Spleen (tissue), 7 donors: ENCODE data around the gene ZNF502.

Experiments used
- POLR2A ChIP-seq, 3 donors: fragments of 450-650 bp; IDR thresholded peaks; one replicate each; pipeline ENCODE4 v1.5.1; 2017; ENCODE audit warnings: antibody characterized with exemption in 3 of 3, mild to moderate bottlenecking in 1 of 3
- TF ChIP-seq, protein P1 (sequence below), 11 experiments: fragments of 200-600 bp in 7 of 11; fragments of 450-650 bp in 4 of 11; sonication (generic) in 4 of 11; IDR thresholded peaks in 8 of 11; conservative IDR thresholded peaks in 3 of 11; 1 replicate in 7 of 11; 2 replicates in 4 of 11; pipeline versions ENCODE4 v1.4.0 to v1.8.0; 2016 to 2021; ENCODE audit warnings: antibody characterized with exemption in 11 of 11, inconsistent platforms in 4 of 11, mild to moderate bottlenecking in 1 of 11
- donor health status: DM: no; HTN: no; CAD: no; lungs with moderate emphysema.
- donor health status: DM: no; HTN: no; CAD: no.
- donor health status: DM: no; HTN: no; CAD: no.

DNA sequence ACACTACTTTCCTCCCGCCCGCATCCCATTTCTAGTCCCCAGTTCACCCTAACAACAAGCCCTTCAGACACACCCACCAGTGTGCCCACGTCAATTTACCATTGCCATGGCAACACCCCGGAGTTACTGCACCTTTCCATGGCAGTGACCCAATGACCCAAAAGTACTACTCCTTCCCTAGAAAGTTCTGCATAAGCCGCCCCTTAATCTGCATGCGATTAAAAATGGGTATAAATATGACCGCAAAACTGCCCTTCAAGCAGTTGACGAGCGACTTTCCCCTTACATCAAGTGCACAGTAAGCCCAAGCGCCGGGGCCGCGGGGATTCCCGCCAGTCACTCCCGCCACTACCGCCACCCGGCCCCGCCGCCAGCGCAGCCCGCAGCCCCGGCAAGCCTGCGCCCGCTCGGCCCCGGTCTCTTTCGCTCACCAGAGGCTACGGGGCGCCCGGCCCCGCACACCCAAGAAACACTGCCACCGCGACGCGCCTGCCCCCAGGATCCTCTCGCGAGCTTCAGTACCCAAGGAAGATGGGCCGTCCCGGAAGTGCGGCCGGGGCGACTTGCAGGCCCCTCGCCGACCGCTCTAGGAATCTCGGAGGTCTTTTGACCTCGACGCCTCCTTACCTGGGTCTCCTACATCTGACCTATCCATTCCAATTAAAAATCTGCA, 27.2 kb upstream of the ZNF502 start:
- TF ChIP-seq, protein P1, sequence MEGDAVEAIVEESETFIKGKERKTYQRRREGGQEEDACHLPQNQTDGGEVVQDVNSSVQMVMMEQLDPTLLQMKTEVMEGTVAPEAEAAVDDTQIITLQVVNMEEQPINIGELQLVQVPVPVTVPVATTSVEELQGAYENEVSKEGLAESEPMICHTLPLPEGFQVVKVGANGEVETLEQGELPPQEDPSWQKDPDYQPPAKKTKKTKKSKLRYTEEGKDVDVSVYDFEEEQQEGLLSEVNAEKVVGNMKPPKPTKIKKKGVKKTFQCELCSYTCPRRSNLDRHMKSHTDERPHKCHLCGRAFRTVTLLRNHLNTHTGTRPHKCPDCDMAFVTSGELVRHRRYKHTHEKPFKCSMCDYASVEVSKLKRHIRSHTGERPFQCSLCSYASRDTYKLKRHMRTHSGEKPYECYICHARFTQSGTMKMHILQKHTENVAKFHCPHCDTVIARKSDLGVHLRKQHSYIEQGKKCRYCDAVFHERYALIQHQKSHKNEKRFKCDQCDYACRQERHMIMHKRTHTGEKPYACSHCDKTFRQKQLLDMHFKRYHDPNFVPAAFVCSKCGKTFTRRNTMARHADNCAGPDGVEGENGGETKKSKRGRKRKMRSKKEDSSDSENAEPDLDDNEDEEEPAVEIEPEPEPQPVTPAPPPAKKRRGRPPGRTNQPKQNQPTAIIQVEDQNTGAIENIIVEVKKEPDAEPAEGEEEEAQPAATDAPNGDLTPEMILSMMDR (IDR thresholded peaks at IDR 0.05 in 8 of 11, conservative IDR thresholded peaks at IDR 0.05 in 3 of 11): peak in 1 of 11 experiments; percentile 15
- no peak for TF ChIP-seq POLR2A (IDR thresholded peaks at IDR 0.05)
